Measurements from ENCODE around the gene ZNF334.

Gene ZNF334

DNA sequence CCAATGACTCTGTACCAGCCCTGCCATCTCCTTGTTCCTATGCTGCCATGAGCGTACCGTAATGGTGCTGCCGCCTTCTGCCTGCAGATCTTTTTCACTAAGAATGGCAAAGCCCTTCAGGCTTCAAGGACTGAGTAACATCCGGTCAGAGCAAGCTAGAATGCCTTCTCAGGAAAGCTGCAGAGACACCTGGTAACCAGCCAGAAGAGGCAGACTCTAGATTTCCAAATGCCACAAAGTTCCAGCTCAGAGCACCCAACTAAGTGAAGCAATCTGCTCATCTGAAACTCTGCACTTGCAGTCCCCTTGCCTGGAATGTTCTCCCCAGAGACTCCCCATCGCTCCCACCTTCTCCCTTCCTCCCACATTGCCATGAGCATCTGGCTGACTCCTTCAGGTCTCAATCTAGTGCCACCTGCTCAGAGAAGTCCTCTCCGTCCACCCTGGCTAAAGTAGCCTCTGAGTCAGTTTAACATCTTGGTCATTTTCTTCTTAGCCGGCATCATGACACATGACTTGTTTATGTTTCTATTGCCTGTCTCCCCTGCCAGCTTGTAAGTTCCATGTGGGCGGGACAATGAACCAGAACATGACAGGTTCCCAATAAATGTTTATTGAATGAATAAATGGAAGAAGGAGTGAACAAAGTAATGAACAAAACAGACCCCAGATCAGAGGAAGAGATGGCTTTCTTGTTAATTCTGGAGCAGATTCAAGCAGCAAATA is 44.0 kb upstream of the ZNF334 start:
- TF ChIP-seq, protein P1, sequence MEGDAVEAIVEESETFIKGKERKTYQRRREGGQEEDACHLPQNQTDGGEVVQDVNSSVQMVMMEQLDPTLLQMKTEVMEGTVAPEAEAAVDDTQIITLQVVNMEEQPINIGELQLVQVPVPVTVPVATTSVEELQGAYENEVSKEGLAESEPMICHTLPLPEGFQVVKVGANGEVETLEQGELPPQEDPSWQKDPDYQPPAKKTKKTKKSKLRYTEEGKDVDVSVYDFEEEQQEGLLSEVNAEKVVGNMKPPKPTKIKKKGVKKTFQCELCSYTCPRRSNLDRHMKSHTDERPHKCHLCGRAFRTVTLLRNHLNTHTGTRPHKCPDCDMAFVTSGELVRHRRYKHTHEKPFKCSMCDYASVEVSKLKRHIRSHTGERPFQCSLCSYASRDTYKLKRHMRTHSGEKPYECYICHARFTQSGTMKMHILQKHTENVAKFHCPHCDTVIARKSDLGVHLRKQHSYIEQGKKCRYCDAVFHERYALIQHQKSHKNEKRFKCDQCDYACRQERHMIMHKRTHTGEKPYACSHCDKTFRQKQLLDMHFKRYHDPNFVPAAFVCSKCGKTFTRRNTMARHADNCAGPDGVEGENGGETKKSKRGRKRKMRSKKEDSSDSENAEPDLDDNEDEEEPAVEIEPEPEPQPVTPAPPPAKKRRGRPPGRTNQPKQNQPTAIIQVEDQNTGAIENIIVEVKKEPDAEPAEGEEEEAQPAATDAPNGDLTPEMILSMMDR (IDR thresholded peaks at IDR 0.05; ENCODE audit: borderline replicate concordance, insufficient read depth, low read depth, low read length), result no peak
- no peak overlapping the region for H3K4me3 ChIP-seq (ENCODE audit: low read depth, low read length)

DNA sequence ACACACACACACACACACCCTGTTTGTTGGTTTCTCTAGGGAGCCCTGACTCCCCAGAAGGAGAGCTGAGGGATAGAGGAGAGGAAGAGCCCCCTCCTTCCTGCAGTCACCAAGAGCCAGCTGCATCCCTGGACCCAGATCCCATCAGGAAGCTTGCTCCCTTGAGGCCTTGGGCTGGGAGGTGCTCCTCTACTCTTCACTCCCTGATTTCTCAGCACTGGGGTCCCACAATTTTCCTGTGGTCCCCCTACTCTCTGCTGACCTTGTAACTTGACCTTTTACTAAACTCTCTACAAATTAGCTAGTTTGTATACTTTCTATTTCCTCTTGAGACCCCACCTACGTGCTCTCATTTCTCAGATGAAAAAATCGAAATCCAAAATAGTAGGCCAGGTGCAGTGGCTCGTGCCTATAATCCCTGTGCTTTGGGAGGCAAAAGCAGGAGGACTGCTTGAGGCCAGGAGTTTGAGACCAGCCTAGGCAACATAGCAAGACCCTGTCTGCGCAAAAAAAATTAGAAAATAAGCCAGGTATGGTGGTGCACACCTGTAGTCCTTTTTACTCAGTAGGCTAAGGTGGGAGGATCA is 42.1 kb upstream of the ZNF334 start:
- TF ChIP-seq, protein P1 (IDR thresholded peaks at IDR 0.05; ENCODE audit: borderline replicate concordance, insufficient read depth, low read depth, low read length), result no peak
- H3K4me3 ChIP-seq (ENCODE audit: low read depth, low read length), result no peak overlapping the region

DNA sequence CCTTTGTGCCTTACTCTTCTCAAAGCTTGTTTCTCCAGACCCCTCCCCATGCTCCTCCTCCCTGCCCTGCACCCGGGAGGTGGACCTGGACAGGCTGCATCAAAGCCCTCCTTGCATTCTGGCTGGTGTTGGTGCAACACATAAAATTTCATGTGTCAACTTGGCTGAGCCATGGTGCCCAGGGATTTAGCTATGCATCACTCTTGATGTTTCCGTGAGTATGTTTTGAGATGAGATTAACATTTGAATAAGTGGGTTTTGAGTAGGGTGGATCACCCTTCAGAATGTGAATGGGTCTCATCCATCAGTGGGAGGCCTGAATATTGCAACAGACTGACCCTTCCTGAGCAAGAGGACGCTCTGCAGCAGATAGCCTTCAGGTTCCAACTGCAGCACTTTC is 41.5 kb upstream of the ZNF334 start:
- H3K4me3 ChIP-seq (ENCODE audit: low read depth, low read length), result no peak overlapping the region
- TF ChIP-seq, protein P1 (IDR thresholded peaks at IDR 0.05; ENCODE audit: borderline replicate concordance, insufficient read depth, low read depth, low read length), result no peak

DNA sequence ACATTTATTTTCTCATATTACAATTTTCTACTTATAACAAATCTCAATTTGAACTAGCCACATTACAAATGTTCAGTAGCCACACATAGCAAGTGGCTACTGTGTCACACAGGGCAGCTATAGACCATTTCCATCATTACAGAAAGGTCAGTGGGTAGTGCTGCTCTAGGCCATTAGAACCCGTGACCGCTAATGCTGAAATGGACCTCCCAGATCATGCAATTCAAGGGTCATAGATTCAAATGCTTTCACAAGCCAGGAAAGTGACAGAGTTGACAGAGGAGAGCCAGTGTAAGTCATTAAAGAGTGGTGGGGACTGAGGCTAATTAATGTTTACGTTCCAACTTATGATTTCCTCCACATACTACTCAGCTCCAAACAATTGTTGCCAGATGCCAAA is 40.6 kb upstream of the ZNF334 start:
- no peak overlapping the region for H3K4me3 ChIP-seq (ENCODE audit: low read depth, low read length)
- TF ChIP-seq, protein P1 (IDR thresholded peaks at IDR 0.05; ENCODE audit: borderline replicate concordance, insufficient read depth, low read depth, low read length), result no peak

DNA sequence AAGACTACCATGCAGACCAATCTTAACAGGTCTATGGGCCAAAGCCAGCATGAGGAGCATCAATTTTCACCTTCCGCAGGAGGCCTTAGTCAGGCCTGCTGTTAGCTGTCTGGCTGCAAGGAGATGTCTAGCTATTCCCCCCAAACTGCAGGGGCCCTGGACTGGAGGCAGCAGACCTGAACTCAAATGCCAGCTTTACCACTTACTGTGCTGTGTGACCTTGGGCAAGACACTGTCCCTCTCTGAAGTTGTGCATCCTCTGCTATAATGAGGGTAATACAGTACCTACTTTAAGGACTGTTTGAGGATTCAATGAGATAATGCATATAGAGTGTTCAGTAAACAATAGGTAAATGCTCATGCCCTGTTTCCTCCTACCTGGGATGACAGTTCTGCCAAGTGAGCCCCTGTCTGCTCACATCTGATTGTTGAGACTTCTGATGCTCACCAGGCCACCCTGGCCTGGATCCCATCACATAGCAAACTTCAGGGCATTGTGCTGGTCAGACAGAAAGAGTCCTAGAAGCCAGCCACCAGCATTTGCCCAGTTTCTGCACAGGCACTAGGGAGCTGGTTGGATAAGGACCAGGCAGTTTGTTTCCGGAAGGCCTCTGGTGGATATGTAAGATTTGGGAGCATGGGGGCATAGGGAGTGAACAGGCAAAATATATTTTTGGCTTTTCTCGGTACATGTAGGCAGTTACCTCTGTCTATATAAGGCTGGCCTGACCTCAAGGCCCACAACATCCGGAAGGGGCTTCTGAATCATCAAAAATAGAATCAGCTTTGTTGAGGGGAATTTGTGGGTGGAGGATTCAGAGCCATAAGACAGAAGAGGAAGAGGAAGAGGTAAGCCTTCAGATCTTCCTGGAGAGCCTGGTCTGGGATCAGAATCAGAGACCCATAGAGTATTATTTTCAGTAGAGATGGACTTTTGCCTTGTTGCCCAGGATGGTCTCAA is 39.4 kb upstream of the ZNF334 start:
- H3K4me3 ChIP-seq (ENCODE audit: low read depth, low read length), result no peak overlapping the region
- TF ChIP-seq, protein P1 (IDR thresholded peaks at IDR 0.05; ENCODE audit: borderline replicate concordance, insufficient read depth, low read depth, low read length), result no peak

DNA sequence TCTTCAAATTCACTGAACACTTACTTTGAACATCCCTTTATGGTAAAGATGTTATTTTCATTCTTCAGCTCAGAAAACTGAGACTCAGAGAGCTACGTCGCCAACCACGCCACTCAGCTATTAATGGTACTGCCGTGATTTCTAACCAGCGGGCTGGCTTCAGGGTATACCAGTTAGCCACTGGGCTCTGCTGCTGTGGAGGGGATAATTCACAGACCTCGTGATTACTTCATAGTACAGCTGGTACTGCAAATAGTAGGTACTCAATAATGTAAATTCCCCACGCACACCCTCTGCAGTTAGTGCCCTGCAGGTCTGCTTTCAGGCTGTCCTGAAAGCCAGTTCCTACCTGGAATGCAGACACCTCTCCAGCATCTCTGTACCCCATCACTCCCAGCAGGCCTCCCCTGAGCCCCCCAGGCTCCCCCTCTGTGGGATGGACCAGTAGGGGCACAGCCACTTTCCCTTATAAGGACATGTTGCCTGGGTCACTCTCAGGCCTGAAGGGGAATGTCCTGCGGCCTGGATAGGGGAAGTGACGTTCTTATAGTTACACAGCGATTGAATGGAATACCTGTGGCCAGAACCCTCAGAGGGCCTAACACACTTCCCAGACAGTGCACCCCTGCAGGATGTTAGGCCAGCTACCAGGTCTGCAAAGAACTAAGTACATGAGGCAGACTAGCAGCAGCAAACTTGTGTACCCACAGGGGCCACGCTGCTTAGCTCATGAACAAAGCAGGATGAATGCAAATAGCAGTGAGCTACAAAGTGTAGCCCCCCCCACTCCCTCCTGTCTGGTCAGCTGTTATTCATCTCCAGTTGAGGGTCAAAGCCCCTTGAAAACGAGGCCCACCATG is 38.4 kb upstream of the ZNF334 start:
- H3K4me3 ChIP-seq (ENCODE audit: low read depth, low read length), result no peak overlapping the region
- TF ChIP-seq, protein P1 (IDR thresholded peaks at IDR 0.05; ENCODE audit: borderline replicate concordance, insufficient read depth, low read depth, low read length), result no peak
